ENCODE measurements around the gene FSTL4. TPM values are rescaled to one million over a fixed set of nuclear protein-coding genes. Genes with fewer than 3 reads are reported as not detected.

The FSTL4 gene
- total and polyA plus RNA-seq, 2 of the 13 experiments (the other 11 are each of a cell fraction or from before 2014, with no cell fraction given), result 2.1 to 3.0 TPM

- TF ChIP-seq REL (CRISPR knock-in tag; conservative IDR thresholded peaks at IDR 0.05), result no peak
- TF ChIP-seq, protein P1, sequence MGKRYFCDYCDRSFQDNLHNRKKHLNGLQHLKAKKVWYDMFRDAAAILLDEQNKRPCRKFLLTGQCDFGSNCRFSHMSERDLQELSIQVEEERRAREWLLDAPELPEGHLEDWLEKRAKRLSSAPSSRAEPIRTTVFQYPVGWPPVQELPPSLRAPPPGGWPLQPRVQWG (CRISPR knock-in tag; IDR thresholded peaks at IDR 0.05; ENCODE audit: borderline replicate concordance, low read depth), result no peak
- no peak for TF ChIP-seq ZNF598 (CRISPR knock-in tag; IDR thresholded peaks at IDR 0.05; ENCODE audit: borderline replicate concordance)
- TF ChIP-seq BRD4 (CRISPR knock-in tag; IDR thresholded peaks at IDR 0.05), result no peak
- TF ChIP-seq GABPA (IDR thresholded peaks at IDR 0.05; ENCODE audit: low read depth, low read length), result no peak
- no peak for TF ChIP-seq GABPA (CRISPR knock-in tag; IDR thresholded peaks at IDR 0.05; ENCODE audit: low read depth)
- TF ChIP-seq, protein P2, sequence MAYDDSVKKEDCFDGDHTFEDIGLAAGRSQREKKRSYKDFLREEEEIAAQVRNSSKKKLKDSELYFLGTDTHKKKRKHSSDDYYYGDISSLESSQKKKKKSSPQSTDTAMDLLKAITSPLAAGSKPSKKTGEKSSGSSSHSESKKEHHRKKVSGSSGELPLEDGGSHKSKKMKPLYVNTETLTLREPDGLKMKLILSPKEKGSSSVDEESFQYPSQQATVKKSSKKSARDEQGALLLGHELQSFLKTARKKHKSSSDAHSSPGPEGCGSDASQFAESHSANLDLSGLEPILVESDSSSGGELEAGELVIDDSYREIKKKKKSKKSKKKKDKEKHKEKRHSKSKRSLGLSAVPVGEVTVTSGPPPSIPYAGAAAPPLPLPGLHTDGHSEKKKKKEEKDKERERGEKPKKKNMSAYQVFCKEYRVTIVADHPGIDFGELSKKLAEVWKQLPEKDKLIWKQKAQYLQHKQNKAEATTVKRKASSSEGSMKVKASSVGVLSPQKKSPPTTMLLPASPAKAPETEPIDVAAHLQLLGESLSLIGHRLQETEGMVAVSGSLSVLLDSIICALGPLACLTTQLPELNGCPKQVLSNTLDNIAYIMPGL (CRISPR knock-in tag; IDR thresholded peaks at IDR 0.05; ENCODE audit: borderline replicate concordance in 1 of 2, low read depth in 1 of 2), result peak; percentile 34 to 61; a peak in 1 of 4 replicates
- TF ChIP-seq STAG1 (CRISPR knock-in tag; IDR thresholded peaks at IDR 0.05), result peak; percentile 85
- TF ChIP-seq ZNF580 (CRISPR knock-in tag; IDR thresholded peaks at IDR 0.05; ENCODE audit: borderline replicate concordance, low read depth), result no peak
- TF ChIP-seq ZNF841 (CRISPR knock-in tag; IDR thresholded peaks at IDR 0.05; ENCODE audit: borderline replicate concordance), result no peak
- TF ChIP-seq CBX2 (IDR thresholded peaks at IDR 0.05; ENCODE audit: low read depth, low read length), result no peak
- no peak for TF ChIP-seq CBX2 (CRISPR knock-in tag; IDR thresholded peaks at IDR 0.05; ENCODE audit: low read depth)
- no peak for TF ChIP-seq FOSL1 (CRISPR knock-in tag; IDR thresholded peaks at IDR 0.05; ENCODE audit: borderline replicate concordance)
- TF ChIP-seq FOXM1 (CRISPR knock-in tag; IDR thresholded peaks at IDR 0.05), result no peak
- no peak for TF ChIP-seq KLF13 (CRISPR knock-in tag; IDR thresholded peaks at IDR 0.05)
- 0 out of 2 replicates have a peak, but pooled peaks have one; percentile 21 for TF ChIP-seq HNF1B (CRISPR knock-in tag; IDR thresholded peaks at IDR 0.05)
- TF ChIP-seq SMC3 (IDR thresholded peaks at IDR 0.05; ENCODE audit: low read length), result peak; percentile 88
- TF ChIP-seq TOE1 (CRISPR knock-in tag; IDR thresholded peaks at IDR 0.05), result no peak
Observed at GRCh38 chr5:133247881-133248624, 364.3 kb downstream of the FSTL4 start (continued).

Measured in HepG2 (cell line).